Hindlimb muscle (tissue), 1 donor: Measurements from ENCODE around the gene LAMTOR3. TPM values are rescaled to one million over a fixed set of nuclear protein-coding genes. Genes with fewer than 3 reads are reported as not detected.

Experiments
- DNase-seq: peaks from one replicate; pipeline ENCODE4 v3.0.0-alpha.2; 2013
- polyA plus RNA-seq: library from polyadenylated mRNA; unstranded; fragments of 120-200 nt; gene quantifications from one replicate; pipeline ENCODE4 v1.2.1, GENCODE V29; 2013; ENCODE audit not compliant: insufficient read length

Gene LAMTOR3
- polyA plus RNA-seq, 1 donor, result 27.9 TPM

GRCh38 chr4:99828477-99828876 lies 65.8 kb downstream of the LAMTOR3 start:
- no peak for DNase-seq

Other genes with a start within 250 kb of the LAMTOR3 start
- 131 TPM for gene C4orf54, start 236.6 kb downstream of the LAMTOR3 start, polyA plus RNA-seq
- 2.1 TPM for gene DAPP1, start 77.6 kb downstream of the LAMTOR3 start, polyA plus RNA-seq
- gene DNAJB14, start 52.2 kb upstream of the LAMTOR3 start, polyA plus RNA-seq, result 16.8 TPM
- gene H2AZ1, start 55.8 kb upstream of the LAMTOR3 start, polyA plus RNA-seq, result 153 TPM